Activated naive CD4-positive, alpha-beta T cell treated with anti-CD3 and anti-CD28 coated beads, Interleukin-2, amount 50 U/mL, for 72 hours (primary cell): ENCODE measurements around the gene ASIP. TPM values are rescaled to one million over a fixed set of nuclear protein-coding genes. Genes with fewer than 3 reads are reported as not detected.
"Not testable (repeated sequence)": the region's sequence is repeated elsewhere in the genome, so short reads cannot be mapped to it uniquely, and the experiment has no call there.

Experiments used
- ATAC-seq, 2 donors: fragments of 150-1000 bp; cut with Tn5 transposase; 2 replicates each; pipeline ENCODE4 v1.10.0; 2021; ENCODE audit warnings: mild to moderate bottlenecking in 2 of 2, moderate library complexity in 2 of 2
- DNase-seq, 2 donors: peaks; one replicate each; pipeline ENCODE4 v3.0.0; 2021 to 2022; ENCODE audit warnings: low spot score in 2 of 2
- H3K27ac Mint-ChIP-seq, 2 donors: one replicate each; pipeline ENCODE4 v1.8.0; 2022; ENCODE audit warnings: mild to moderate bottlenecking in 2 of 2, mixed read lengths in 2 of 2
- H3K36me3 Mint-ChIP-seq, 2 donors: one replicate each; pipeline ENCODE4 v1.8.0; 2022; ENCODE audit warnings: mixed read lengths in 2 of 2
- H3K9me3 Mint-ChIP-seq, 2 donors: one replicate each; pipeline ENCODE4 v1.8.0; 2022; ENCODE audit warnings: mixed read lengths in 2 of 2
- total RNA-seq, 2 donors: library from RNA; stranded (reverse); gene quantifications; one replicate each; pipeline ENCODE4 v1.2.3, GENCODE V29; 2022

The ASIP gene
- total RNA-seq, 2 donors from 2014 or later, result not detected

GRCh38 chr20:34232494-34233087, 8.6 kb upstream of the ASIP start:
- DNase-seq, result no peak
- no peak for ATAC-seq
- H3K9me3 Mint-ChIP-seq, result peaks cover 2 to 6% of the 10 kb centered on the region in 2 donors
- no peak overlapping the region for H3K27ac Mint-ChIP-seq
- peaks cover 0 to 5% of the 10 kb centered on the region in 2 donors for H3K36me3 Mint-ChIP-seq

GRCh38 chr20:34233687-34234086, 7.5 kb upstream of the ASIP start:
- H3K36me3 Mint-ChIP-seq, result peaks cover 9 to 16% of the 10 kb centered on the region in 2 donors
- H3K27ac Mint-ChIP-seq, result no peak overlapping the region
- no peak for DNase-seq
- ATAC-seq, result no peak
- H3K9me3 Mint-ChIP-seq, result peaks cover 7 to 15% of the 10 kb centered on the region in 2 donors

- peaks cover 7 to 15% of the 10 kb centered on the region in 2 donors for H3K9me3 Mint-ChIP-seq
- peaks cover 12 to 22% of the 10 kb centered on the region in 2 donors for H3K36me3 Mint-ChIP-seq
- DNase-seq, result no peak
- H3K27ac Mint-ChIP-seq, result no peak overlapping the region
- ATAC-seq, result no peak
These were observed 5.3 kb upstream of the ASIP start for GRCh38 chr20:34235875-34236274.

- DNase-seq, result no peak
- H3K36me3 Mint-ChIP-seq, result peaks cover 12 to 22% of the 10 kb centered on the region in 2 donors
- ATAC-seq, result no peak
- H3K27ac Mint-ChIP-seq, result no peak overlapping the region
- H3K9me3 Mint-ChIP-seq, result peaks cover 7 to 15% of the 10 kb centered on the region in 2 donors
These were observed 3.3 kb upstream of the ASIP start for GRCh38 chr20:34237942-34238341.

GRCh38 chr20:34240121-34240520, 1.1 kb upstream of the ASIP start:
- DNase-seq (no peak), ATAC-seq (no peak)
- Mint-ChIP-seq H3K9me3 (peaks cover 7 to 15% of the 10 kb centered on the region in 2 donors), H3K36me3 (peaks cover 12 to 22% of the 10 kb centered on the region in 2 donors), H3K27ac (no peak overlapping the region)

- H3K27ac Mint-ChIP-seq, ATAC-seq, DNase-seq: not testable (repeated sequence)
- peaks cover 12 to 22% of the 10 kb centered on the region in 2 donors for H3K36me3 Mint-ChIP-seq
- peaks cover 7 to 15% of the 10 kb centered on the region in 2 donors for H3K9me3 Mint-ChIP-seq
These were observed 792 bp downstream of the ASIP start for GRCh38 chr20:34242015-34242414.

GRCh38 chr20:34242879-34243278, 1.7 kb downstream of the ASIP start:
- no peak overlapping the region for H3K27ac Mint-ChIP-seq
- no peak for DNase-seq
- peaks cover 6 to 8% of the 10 kb centered on the region in 2 donors for H3K9me3 Mint-ChIP-seq
- ATAC-seq, result no peak
- peaks cover 12 to 14% of the 10 kb centered on the region in 2 donors for H3K36me3 Mint-ChIP-seq

- ATAC-seq, result no peak
- no peak overlapping the region for H3K27ac Mint-ChIP-seq
- DNase-seq, result no peak
- H3K9me3 Mint-ChIP-seq, result peaks cover 1 to 3% of the 10 kb centered on the region in 2 donors
- peaks cover 7 to 9% of the 10 kb centered on the region in 2 donors for H3K36me3 Mint-ChIP-seq
These were observed 2.2 kb downstream of the ASIP start for GRCh38 chr20:34243377-34243776.

- no peak for DNase-seq
- H3K9me3 Mint-ChIP-seq, result no peaks in the 10 kb centered on the region
- H3K27ac Mint-ChIP-seq, result no peak overlapping the region
- no peaks in the 10 kb centered on the region for H3K36me3 Mint-ChIP-seq
- ATAC-seq, result no peak
These were observed 5.0 kb downstream of the ASIP start for GRCh38 chr20:34246126-34246626.

GRCh38 chr20:34249291-34249690, 8.1 kb downstream of the ASIP start:
- H3K27ac Mint-ChIP-seq, result no peak overlapping the region
- ATAC-seq, result peak; percentile 87 to 89

GRCh38 chr20:34250005-34250404, 8.8 kb downstream of the ASIP start:
- H3K9me3 Mint-ChIP-seq, result no peaks in the 10 kb centered on the region
- peak overlapping the region in 1 of 2 donors; percentile 69 for H3K27ac Mint-ChIP-seq
- ATAC-seq, result no peak
- no peaks in the 10 kb centered on the region for H3K36me3 Mint-ChIP-seq
- no peak for DNase-seq

More at GRCh38 chr20:34249291-34249690, 8.1 kb downstream of the ASIP start:
- no peak for DNase-seq
- Mint-ChIP-seq H3K9me3 (no peaks in the 10 kb centered on the region), H3K36me3 (no peaks in the 10 kb centered on the region)

GRCh38 chr20:34251619-34252018, 10.4 kb downstream of the ASIP start:
- H3K27ac Mint-ChIP-seq, result peak overlapping the region in 1 of 2 donors; percentile 30
- ATAC-seq (no peak), DNase-seq (no peak)
- no peaks in the 10 kb centered on the region for H3K9me3 Mint-ChIP-seq
- H3K36me3 Mint-ChIP-seq, result no peaks in the 10 kb centered on the region

- H3K9me3 Mint-ChIP-seq, DNase-seq, ATAC-seq, H3K27ac Mint-ChIP-seq, H3K36me3 Mint-ChIP-seq: not testable (repeated sequence)
These were observed 11.3 kb downstream of the ASIP start for GRCh38 chr20:34252431-34253086.

GRCh38 chr20:34254979-34255378, 13.8 kb downstream of the ASIP start:
- Mint-ChIP-seq H3K36me3 (no peaks in the 10 kb centered on the region), H3K9me3 (no peaks in the 10 kb centered on the region), H3K27ac (no peak overlapping the region)
- no peak for ATAC-seq
- no peak for DNase-seq

- peak overlapping the region in 1 of 2 donors; percentile 24 for H3K27ac Mint-ChIP-seq
- ATAC-seq, result no peak
- no peaks in the 10 kb centered on the region for H3K9me3 Mint-ChIP-seq
- H3K36me3 Mint-ChIP-seq, result no peaks in the 10 kb centered on the region
- no peak for DNase-seq
These were observed 15.5 kb downstream of the ASIP start for GRCh38 chr20:34256629-34257124.

GRCh38 chr20:34260208-34260942, 19.2 kb downstream of the ASIP start:
- no peak for DNase-seq
- no peak for ATAC-seq
- no peaks in the 10 kb centered on the region for H3K36me3 Mint-ChIP-seq
- H3K27ac Mint-ChIP-seq, result no peak overlapping the region
- H3K9me3 Mint-ChIP-seq, result no peaks in the 10 kb centered on the region
